HEK293 (cell line): ENCODE measurements around the gene SUGP1.

Experiments
- REPIN1 ChIP-seq: fragments of 450-650 bp; formaldehyde crosslinking; IDR thresholded peaks from 2 replicates; pipeline ENCODE4 v1.5.1; 2017; ENCODE audit warnings: missing biosample characterization, missing genetic modification characterization, low read depth
- ZNF2 ChIP-seq: fragments of 450-650 bp; formaldehyde crosslinking; IDR thresholded peaks from 2 replicates; pipeline ENCODE4 v1.5.1; 2016; ENCODE audit warnings: missing biosample characterization, missing genetic modification characterization
- ZNF433 ChIP-seq: fragments of 450-650 bp; formaldehyde crosslinking; IDR thresholded peaks from 2 replicates; pipeline ENCODE4 v1.5.1; 2016; ENCODE audit warnings: missing biosample characterization, missing genetic modification characterization, low read depth
- ZNF555 ChIP-seq: fragments of 450-650 bp; formaldehyde crosslinking; conservative IDR thresholded peaks from 2 replicates; pipeline ENCODE4 v1.5.1; 2017; ENCODE audit warnings: missing biosample characterization, mild to moderate bottlenecking, missing genetic modification characterization, inconsistent platforms
- ZNF660 ChIP-seq: fragments of 450-650 bp; IDR thresholded peaks from 2 replicates; pipeline ENCODE4 v1.5.1; 2018; ENCODE audit warnings: missing biosample characterization, mild to moderate bottlenecking, missing genetic modification characterization
- ZSCAN30 ChIP-seq: fragments of 450-650 bp; IDR thresholded peaks from 2 replicates; pipeline ENCODE4 v1.5.1; 2018; ENCODE audit warnings: missing biosample characterization, mild to moderate bottlenecking, missing genetic modification characterization, moderate library complexity

DNA sequence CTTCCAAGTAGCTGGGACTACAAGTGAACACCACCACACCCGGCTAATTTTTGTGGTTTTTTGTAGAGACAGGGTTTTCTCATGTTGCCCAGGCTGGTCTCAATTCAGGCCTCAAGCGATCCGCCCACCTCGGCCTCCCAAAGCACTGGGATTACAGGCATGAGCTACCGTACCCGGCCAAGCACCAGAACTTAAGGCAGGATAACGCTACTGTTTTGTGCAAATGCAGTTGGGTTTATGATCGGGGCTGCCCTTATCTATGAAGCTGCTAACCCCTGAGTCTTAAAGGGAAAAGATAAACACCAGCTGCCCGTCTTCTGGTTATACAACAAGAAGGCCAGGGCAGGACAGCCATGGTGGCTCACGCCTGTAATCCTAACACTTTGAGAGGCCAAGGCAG is 34.6 kb downstream of the SUGP1 start:
- no peak for TF ChIP-seq REPIN1
- TF ChIP-seq ZNF433 (tag by site-specific recombination) = no peak
- no peak for TF ChIP-seq ZNF555 (tag by site-specific recombination)
- no peak for TF ChIP-seq ZNF2 (tag by site-specific recombination)
- TF ChIP-seq ZSCAN30 (tag by site-specific recombination) = no peak
- no peak for TF ChIP-seq ZNF660 (tag by site-specific recombination)
